AG04450 (cell line): ENCODE measurements around the gene ADARB2. TPM values are rescaled to one million over a fixed set of nuclear protein-coding genes. Genes with fewer than 3 reads are reported as not detected.

Experiments
- CTCF ChIA-PET: fragments of 300-600, 350-600 bp; formaldehyde crosslinking; extraction: SDS; loops from one replicate; lab custom pipeline; 2022; ENCODE audit warnings: antibody characterized with exemption, inconsistent platforms; lab: Charles Lee
- POLR2A ChIA-PET: fragments of 350-600 bp; formaldehyde crosslinking; extraction: SDS; loops from one replicate; lab custom pipeline; 2021; ENCODE audit warnings: antibody characterized with exemption, inconsistent platforms; lab: Yijun Ruan, JAX
- DNase-seq: peaks from one replicate; pipeline ENCODE4 v3.0.0-alpha.2; 2011; ENCODE audit warnings: low read depth, low spot score
- H3K27ac ChIP-seq: one replicate; pipeline ENCODE4 v1.5.1; 2012; ENCODE audit warnings: low read depth, low read length, control low read depth
- H3K27me3 ChIP-seq: one replicate; pipeline ENCODE4 v1.6.0; 2012; ENCODE audit warnings: low read length; ENCODE audit not compliant: control insufficient read depth, insufficient read depth
- H3K4me3 ChIP-seq: 2 replicates; pipeline ENCODE4 v1.5.1; 2011; ENCODE audit warnings: mild to moderate bottlenecking, low read depth, low read length, control low read depth
- H3K9me3 ChIP-seq: 2 replicates; pipeline ENCODE4 v1.5.1; 2012; ENCODE audit warnings: low read length; ENCODE audit not compliant: control insufficient read depth, insufficient read depth
- polyA plus RNA-seq: library from polyadenylated mRNA; depleted of rRNA; stranded (reverse); fragments of >200 nt; gene quantifications from 2 replicates; pipeline ENCODE4 v1.2.3, GENCODE V29; 2011
- TF ChIP-seq, protein P1 (sequence below): IDR thresholded peaks from 2 replicates; pipeline ENCODE4 v1.5.1; 2011; ENCODE audit warnings: low read depth, low read length, control low read depth, inconsistent platforms

The ADARB2 gene
- polyA plus RNA-seq, 1 experiment: not detected

DNA sequence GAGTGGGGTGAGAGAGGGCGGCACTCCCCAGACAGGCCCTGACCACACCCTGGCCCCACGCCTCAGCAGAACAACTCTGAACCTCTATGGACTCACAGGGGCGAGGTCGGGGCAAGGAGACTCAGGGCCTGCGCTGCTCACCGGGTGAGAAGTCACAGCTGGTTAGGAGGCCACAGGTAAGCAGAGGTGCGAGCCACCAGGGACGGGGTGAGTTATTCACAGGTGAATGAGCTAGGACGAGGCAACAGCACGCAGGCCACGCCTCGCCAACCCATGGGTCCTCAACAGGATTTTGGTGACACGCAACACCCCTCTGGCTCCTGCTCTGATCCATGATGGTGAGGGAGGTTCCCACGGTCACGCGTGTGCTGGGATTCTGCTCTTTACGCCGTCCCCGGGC is 202.5 kb downstream of the ADARB2 start:
- H3K4me3 ChIP-seq: no peak overlapping the region
- POLR2A ChIA-PET: no interaction called here
- H3K27ac ChIP-seq: no peak overlapping the region
- no peaks in the 10 kb centered on the region for H3K27me3 ChIP-seq
- TF ChIP-seq, protein P1, sequence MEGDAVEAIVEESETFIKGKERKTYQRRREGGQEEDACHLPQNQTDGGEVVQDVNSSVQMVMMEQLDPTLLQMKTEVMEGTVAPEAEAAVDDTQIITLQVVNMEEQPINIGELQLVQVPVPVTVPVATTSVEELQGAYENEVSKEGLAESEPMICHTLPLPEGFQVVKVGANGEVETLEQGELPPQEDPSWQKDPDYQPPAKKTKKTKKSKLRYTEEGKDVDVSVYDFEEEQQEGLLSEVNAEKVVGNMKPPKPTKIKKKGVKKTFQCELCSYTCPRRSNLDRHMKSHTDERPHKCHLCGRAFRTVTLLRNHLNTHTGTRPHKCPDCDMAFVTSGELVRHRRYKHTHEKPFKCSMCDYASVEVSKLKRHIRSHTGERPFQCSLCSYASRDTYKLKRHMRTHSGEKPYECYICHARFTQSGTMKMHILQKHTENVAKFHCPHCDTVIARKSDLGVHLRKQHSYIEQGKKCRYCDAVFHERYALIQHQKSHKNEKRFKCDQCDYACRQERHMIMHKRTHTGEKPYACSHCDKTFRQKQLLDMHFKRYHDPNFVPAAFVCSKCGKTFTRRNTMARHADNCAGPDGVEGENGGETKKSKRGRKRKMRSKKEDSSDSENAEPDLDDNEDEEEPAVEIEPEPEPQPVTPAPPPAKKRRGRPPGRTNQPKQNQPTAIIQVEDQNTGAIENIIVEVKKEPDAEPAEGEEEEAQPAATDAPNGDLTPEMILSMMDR: no peak
- peaks cover 81% of the 10 kb centered on the region for H3K9me3 ChIP-seq
- CTCF ChIA-PET: no interaction called here
- no peak for DNase-seq

- POLR2A ChIA-PET: no interaction called here
Observed at GRCh38 chr10:1532636-1533035, 204.7 kb downstream of the ADARB2 start.

DNA sequence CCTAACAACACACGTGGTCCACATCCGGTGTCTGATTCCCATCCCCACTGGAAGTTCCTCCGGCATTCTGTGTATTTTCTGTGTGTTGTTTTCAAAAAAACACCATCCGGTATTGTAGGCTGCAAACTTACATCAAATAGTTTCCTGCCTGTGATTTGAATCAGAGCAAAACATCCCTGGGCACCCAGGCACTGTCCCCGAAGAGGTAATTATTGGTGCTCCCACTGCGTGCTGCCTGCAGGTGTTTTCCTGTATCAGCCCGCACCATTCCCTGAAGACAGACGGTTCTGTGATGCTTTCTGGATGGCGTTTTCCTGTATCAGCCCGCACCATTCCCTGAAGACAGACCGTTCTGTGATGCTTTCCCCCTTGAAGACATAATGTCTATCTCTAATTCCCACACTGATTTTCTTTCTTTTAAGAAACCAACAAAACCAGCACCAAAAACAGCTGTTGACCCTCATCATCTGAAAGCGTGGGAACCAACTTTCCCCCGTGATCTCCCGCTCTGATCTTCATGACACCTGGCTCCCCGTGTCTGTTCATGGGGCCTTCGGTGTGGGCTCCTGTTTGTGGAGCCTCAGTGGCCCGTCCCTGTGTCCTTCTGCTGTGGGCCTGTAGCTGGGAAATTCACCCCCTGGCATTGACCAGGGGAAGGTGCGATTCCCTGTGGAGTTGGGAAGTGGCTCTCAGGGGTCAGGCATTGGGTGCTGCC is 205.3 kb downstream of the ADARB2 start:
- no peak overlapping the region for H3K27ac ChIP-seq
- DNase-seq: no peak
- H3K4me3 ChIP-seq: no peak overlapping the region
- ChIA-PET CTCF (no interaction called here), POLR2A (no interaction called here)
- TF ChIP-seq, protein P1: no peak
- peaks cover 78% of the 10 kb centered on the region for H3K9me3 ChIP-seq
- H3K27me3 ChIP-seq: no peaks in the 10 kb centered on the region

More at GRCh38 chr10:1532636-1533035, 204.7 kb downstream of the ADARB2 start:
- no peak overlapping the region for H3K27ac ChIP-seq
- no peak overlapping the region for H3K4me3 ChIP-seq
- TF ChIP-seq, protein P1: no peak
- peaks cover 79% of the 10 kb centered on the region for H3K9me3 ChIP-seq
- DNase-seq: no peak
- CTCF ChIA-PET: no interaction called here
- no peaks in the 10 kb centered on the region for H3K27me3 ChIP-seq

DNA sequence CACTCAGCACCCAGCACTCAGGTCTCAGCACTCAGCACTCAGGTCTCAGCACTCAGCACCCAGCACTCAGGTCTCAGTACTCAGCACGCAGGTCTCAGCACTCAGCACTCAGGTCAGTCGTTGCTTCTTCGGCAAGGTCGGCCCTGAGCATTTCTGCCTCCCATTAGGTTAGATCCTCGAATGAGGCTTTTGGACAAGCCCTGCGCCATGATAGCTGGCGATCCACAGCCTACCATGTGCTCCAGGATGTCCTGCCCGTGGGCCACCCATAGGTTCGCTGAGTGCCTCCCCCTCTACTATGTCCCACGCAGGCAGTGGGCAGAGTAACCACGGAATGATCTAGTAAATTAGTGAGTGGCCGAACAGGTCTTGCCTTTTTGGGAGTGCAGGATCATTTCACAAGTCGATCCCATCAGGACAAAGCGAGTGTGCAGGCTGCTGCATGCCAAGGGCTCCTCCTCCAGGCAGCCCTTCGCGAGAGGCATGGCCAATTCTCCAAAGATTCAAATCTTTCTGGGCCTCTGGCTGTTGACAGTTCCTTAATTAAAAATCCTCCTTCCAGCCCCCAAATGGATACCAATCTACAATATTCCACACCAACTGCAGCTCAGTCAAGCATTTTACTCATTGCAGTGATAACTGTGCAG is 206.3 kb downstream of the ADARB2 start:
- TF ChIP-seq, protein P1: no peak
- CTCF ChIA-PET: no interaction called here

GRCh38 chr10:1529806-1530413 is 207.4 kb downstream of the ADARB2 start:
- Histone ChIP-seq H3K4me3 (no peak overlapping the region), H3K27ac (no peak overlapping the region), H3K27me3 (no peaks in the 10 kb centered on the region), H3K9me3 (peaks cover 79% of the 10 kb centered on the region)
- CTCF ChIA-PET: no interaction called here
- TF ChIP-seq, protein P1: no peak
- DNase-seq: no peak
- POLR2A ChIA-PET: no interaction called here

More for the DNA sequence above, 206.3 kb downstream of the ADARB2 start:
- DNase-seq: no peak
- Histone ChIP-seq H3K27ac (no peak overlapping the region), H3K4me3 (no peak overlapping the region), H3K27me3 (no peaks in the 10 kb centered on the region), H3K9me3 (peaks cover 83% of the 10 kb centered on the region)
- POLR2A ChIA-PET: no interaction called here
